Measurements from ENCODE around the gene SLC12A1. TPM values are rescaled to one million over a fixed set of nuclear protein-coding genes. Genes with fewer than 3 reads are reported as not detected.

SLC12A1 gene
- total and polyA plus RNA-seq, 2 of the 8 experiments (the other 6 are each of a cell fraction or from before 2014, with no cell fraction given), result 0.63 to 1.0 TPM

DNA sequence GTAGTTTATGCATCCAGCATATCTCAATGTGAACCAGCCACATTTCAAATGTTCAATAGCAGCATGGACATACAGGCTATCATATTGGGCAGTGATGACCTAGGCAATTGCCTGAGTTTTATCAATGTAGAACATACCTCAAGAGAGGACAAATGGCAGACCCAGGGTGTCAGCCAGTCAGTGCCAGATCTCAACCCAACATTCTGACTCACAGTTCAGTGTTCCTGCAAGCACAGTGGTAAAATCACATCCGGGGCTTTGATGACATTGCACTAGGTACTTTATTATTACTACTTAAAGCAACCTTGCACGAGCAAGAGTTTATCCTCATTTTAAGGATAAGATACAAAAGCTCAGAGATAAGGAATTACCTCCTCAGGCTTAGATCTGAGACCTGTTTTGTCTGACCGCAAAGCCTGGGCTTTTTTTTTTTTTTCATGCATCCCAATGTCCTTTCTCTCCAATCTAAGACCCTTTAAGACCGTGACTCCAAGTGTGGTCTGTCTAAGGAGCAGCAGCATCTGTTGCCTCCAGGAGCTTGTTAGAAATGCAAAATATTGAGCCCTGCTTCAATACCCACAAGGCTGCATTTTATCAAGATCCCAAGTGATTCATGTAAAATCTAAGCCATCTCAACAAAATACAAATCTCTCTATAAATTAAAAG, 60.1 kb downstream of the SLC12A1 start:
- no peak overlapping the region for H3K23ac ChIP-seq (ENCODE audit: insufficient read length)
- no peak overlapping the region for H2BK5ac ChIP-seq (ENCODE audit: low read depth, low read length)
- DNase-seq (ENCODE audit: low read depth in 1 of 2, low spot score in 2 of 2) (no peak), FAIRE-seq (no peak)
- no peaks in the 10 kb centered on the region for H3K79me2 ChIP-seq (ENCODE audit: control insufficient read depth in 1 of 2, insufficient read depth in 2 of 2, low read length in 2 of 2)
- no peak overlapping the region for H4K91ac ChIP-seq (replicated peaks; ENCODE audit: insufficient read length, low read length)
- no peak overlapping the region for H4K8ac ChIP-seq (ENCODE audit: extremely low read depth, insufficient read depth, low read length)
- no peak overlapping the region for H3K4me2 ChIP-seq (ENCODE audit: insufficient read depth in 1 of 2, low read depth in 2 of 2, low read length in 2 of 2)
- no peak overlapping the region for H2BK15ac ChIP-seq (ENCODE audit: low read length)
- no peak overlapping the region for H3K56ac ChIP-seq (replicated peaks; ENCODE audit: insufficient read length, low read depth, low read length)
- no peak overlapping the region for H3K9ac ChIP-seq (replicated peaks in 1 of 4; ENCODE audit: extremely low read depth in 1 of 4, low read depth in 3 of 4, low read length in 3 of 4)
- no peak overlapping the region for H4K5ac ChIP-seq (ENCODE audit: insufficient read length, low read depth, low read length)
- no peak overlapping the region for H3K27ac ChIP-seq (ENCODE audit: low read depth, low read length)
- no peaks in the 10 kb centered on the region for H3K9me3 ChIP-seq (ENCODE audit: insufficient read depth in 2 of 2, low read depth in 1 of 2, low read length in 1 of 2)
- H3K79me1 ChIP-seq (ENCODE audit: low read depth, low read length), result no peaks in the 10 kb centered on the region
- no peak overlapping the region for H2BK120ac ChIP-seq (replicated peaks; ENCODE audit: low read depth, low read length)
- TF ChIP-seq HDAC2 (IDR thresholded peaks at IDR 0.05; ENCODE audit: borderline replicate concordance in 1 of 2, low read depth in 2 of 2, low read length in 2 of 2) (no peak), E2F6 (IDR thresholded peaks at IDR 0.05) (no peak), GABPA (IDR thresholded peaks at IDR 0.05; ENCODE audit: borderline replicate concordance, insufficient read depth, low read length) (no peak), BCL11A (IDR thresholded peaks at IDR 0.05; ENCODE audit: low read depth in 2 of 2, low read length in 2 of 2) (no peak)
- no peak overlapping the region for H2AK5ac ChIP-seq (ENCODE audit: low read depth, low read length)
- POLR2A ChIA-PET (ENCODE audit: partially characterized antibody), result interaction anchor here (0.7 kb wide), 1 partner anchor 699 kb away, joined by 3 read pairs; no protein-coding TSS in a partner anchor
- no peak overlapping the region for H2BK20ac ChIP-seq (ENCODE audit: low read length)
- H3K4ac ChIP-seq (replicated peaks; ENCODE audit: insufficient read length, low read depth, low read length), result no peak overlapping the region
- H3K18ac ChIP-seq (ENCODE audit: extremely low read depth, low read length), result no peak overlapping the region
- CTCF ChIA-PET (ENCODE audit: partially characterized antibody), result no interaction called here
- no peak overlapping the region for H2AFZ ChIP-seq (ENCODE audit: low read length)
- no peak overlapping the region for H3K4me3 ChIP-seq (ENCODE audit: extremely low read depth in 1 of 4, insufficient read depth in 2 of 4, low read depth in 3 of 4, low read length in 4 of 4)
- no peaks in the 10 kb centered on the region for H3K36me3 ChIP-seq (ENCODE audit: control insufficient read depth in 2 of 4, insufficient read depth in 4 of 4, low read length in 3 of 4)
- H3K14ac ChIP-seq (ENCODE audit: insufficient read length), result no peak overlapping the region
- 96% methylated on average over 4 of the region's 4 CpGs; no CpG with 5 or more reads in 1 of the 2 experiments for WGBS, 2 experiments (ENCODE audit: extremely low coverage in 1 of 2, insufficient coverage in 1 of 2, insufficient read length in 1 of 2, insufficient replicate concordance in 2 of 2, low coverage in 1 of 2, low lambda C conversion rate in 2 of 2, missing lambda C conversion rate in 1 of 2)
- H4K20me1 ChIP-seq (replicated peaks in 1 of 2; ENCODE audit: control insufficient read depth in 1 of 2, insufficient read depth in 2 of 2, low read length in 2 of 2), result no peaks in the 10 kb centered on the region
- no peaks in the 10 kb centered on the region for H3K23me2 ChIP-seq (ENCODE audit: low read depth, low read length)
- no peaks in the 10 kb centered on the region for H3K27me3 ChIP-seq (replicated peaks in 1 of 4; ENCODE audit: control insufficient read depth in 3 of 4, extremely low read depth in 1 of 4, insufficient read depth in 3 of 4, low read length in 3 of 4)
- H3K4me1 ChIP-seq (replicated peaks in 1 of 4; ENCODE audit: control insufficient read depth in 3 of 4, insufficient read depth in 4 of 4, low read length in 3 of 4), result peaks cover 0 to 13% (median 8%) of the 10 kb centered on the region in 4 experiments; a peak in 5 of 7 replicates
- no peak overlapping the region for H2BK12ac ChIP-seq (ENCODE audit: low read depth, low read length)

All from H1 (cell line).